Measurements from ENCODE around the gene MCM7. TPM values are rescaled to one million over a fixed set of nuclear protein-coding genes. Genes with fewer than 3 reads are reported as not detected.

Gene MCM7
- total and polyA plus RNA-seq, 10 of the 15 experiments (the other 5 are each of a cell fraction or from before 2014, with no cell fraction given): 183 to 383 (median 244) TPM

- no peak for TF ChIP-seq SMAD5 (IDR thresholded peaks at IDR 0.05; ENCODE audit: low read depth)
- peak; percentile 100 for TF ChIP-seq TAF1 (IDR thresholded peaks at IDR 0.05; ENCODE audit: borderline replicate concordance, low read depth, low read length)
- TF ChIP-seq ZNF207 (IDR thresholded peaks at IDR 0.05; ENCODE audit: borderline replicate concordance): peak; percentile 78; the same call in 1 of the 2 replicates
- TF ChIP-seq YBX1 (IDR thresholded peaks at IDR 0.05): no peak
- peak; percentile 68 for TF ChIP-seq ATF7 (IDR thresholded peaks at IDR 0.05; ENCODE audit: low read depth)
- no peak for TF ChIP-seq ZBED1 (IDR thresholded peaks at IDR 0.05; ENCODE audit: borderline replicate concordance)
- no peak for TF ChIP-seq RCOR1 (conservative IDR thresholded peaks at IDR 0.05; ENCODE audit: low read depth, low read length)
- TF ChIP-seq POLR2A (IDR thresholded peaks at IDR 0.05; ENCODE audit: low read depth, low read length): peak; percentile 86
- 0 out of 2 replicates have a peak, but pooled peaks have one; percentile 41 for TF ChIP-seq NFYB (IDR thresholded peaks at IDR 0.05; ENCODE audit: insufficient read depth, low read depth, low read length)
- no peak; the same call in 1 of the 2 replicates for TF ChIP-seq FOXM1 (IDR thresholded peaks at IDR 0.05; ENCODE audit: low read depth, low read length)
- TF ChIP-seq MXI1 (IDR thresholded peaks at IDR 0.05; ENCODE audit: low read depth, low read length): peak; percentile 89
- TF ChIP-seq SREBF2 (IDR thresholded peaks at IDR 0.05; ENCODE audit: low read length): 0 out of 2 replicates have a peak, but pooled peaks have one; percentile 19
- TF ChIP-seq MLLT1 (IDR thresholded peaks at IDR 0.05): peak; percentile 64
- TF ChIP-seq TCF12 (IDR thresholded peaks at IDR 0.05; ENCODE audit: low read depth, low read length): 0 out of 2 replicates have a peak, but pooled peaks have one; percentile 22
- no peak for TF ChIP-seq RAD21 (IDR thresholded peaks at IDR 0.05; ENCODE audit: insufficient read depth, low read depth, low read length)
- peak; percentile 68 for TF ChIP-seq BACH1 (IDR thresholded peaks at IDR 0.05; ENCODE audit: borderline replicate concordance)
- TF ChIP-seq NFXL1 (IDR thresholded peaks at IDR 0.05; ENCODE audit: borderline replicate concordance): no peak
- TF ChIP-seq HCFC1 (IDR thresholded peaks at IDR 0.05; ENCODE audit: low read length): peak; percentile 47; the same call in 1 of the 2 replicates
- TF ChIP-seq ZNF217 (IDR thresholded peaks at IDR 0.05): no peak
- TF ChIP-seq STAT1 (conservative IDR thresholded peaks at IDR 0.05): peak; percentile 54; the same call in 1 of the 2 replicates
- TF ChIP-seq RELB (IDR thresholded peaks at IDR 0.05; ENCODE audit: low read depth): peak; percentile 98
- TF ChIP-seq IKZF2 (IDR thresholded peaks at IDR 0.05): no peak
- TF ChIP-seq CEBPB (IDR thresholded peaks at IDR 0.05; ENCODE audit: borderline replicate concordance in 1 of 2, low read depth in 2 of 2, low read length in 2 of 2): no peak
- TF ChIP-seq CHD2 (IDR thresholded peaks at IDR 0.05; ENCODE audit: borderline replicate concordance, low read depth, low read length): peak; percentile 43; the same call in 1 of the 2 replicates
- no peak for TF ChIP-seq RELA (IDR thresholded peaks at IDR 0.05; ENCODE audit: borderline replicate concordance, partially characterized antibody)
- 0 out of 2 replicates have a peak, but pooled peaks have one; percentile 27 for TF ChIP-seq PKNOX1 (IDR thresholded peaks at IDR 0.05)
- no peak for TF ChIP-seq ZSCAN29 (IDR thresholded peaks at IDR 0.05)
These were observed 18.1 kb upstream of the MCM7 start, which contains the start of the genes CNPY4 and TAF6 (continued) for GRCh38 chr7:100119072-100119969.
